LNCaP clone FGC (cell line): ENCODE data around the gene CARS1.

Experiments
- DNase-seq: peaks from one replicate; pipeline ENCODE4 v3.0.0-alpha.2; 2011; ENCODE audit warnings: low read depth
- H3K4me3 ChIP-seq: 2 replicates; pipeline ENCODE4 v1.5.1; 2011; ENCODE audit warnings: mild to moderate bottlenecking, low read depth, low read length, control low read depth
- TF ChIP-seq, protein P1 (sequence below): IDR thresholded peaks from 2 replicates; pipeline ENCODE4 v1.5.1; 2012; ENCODE audit warnings: mild to moderate bottlenecking; ENCODE audit not compliant: control insufficient read depth, insufficient read depth; ENCODE audit errors: extremely low read depth

The CARS1 gene

GRCh38 chr11:2995031-2995561 is 62.1 kb downstream of the CARS1 start:
- no peak for DNase-seq
- TF ChIP-seq, protein P1, sequence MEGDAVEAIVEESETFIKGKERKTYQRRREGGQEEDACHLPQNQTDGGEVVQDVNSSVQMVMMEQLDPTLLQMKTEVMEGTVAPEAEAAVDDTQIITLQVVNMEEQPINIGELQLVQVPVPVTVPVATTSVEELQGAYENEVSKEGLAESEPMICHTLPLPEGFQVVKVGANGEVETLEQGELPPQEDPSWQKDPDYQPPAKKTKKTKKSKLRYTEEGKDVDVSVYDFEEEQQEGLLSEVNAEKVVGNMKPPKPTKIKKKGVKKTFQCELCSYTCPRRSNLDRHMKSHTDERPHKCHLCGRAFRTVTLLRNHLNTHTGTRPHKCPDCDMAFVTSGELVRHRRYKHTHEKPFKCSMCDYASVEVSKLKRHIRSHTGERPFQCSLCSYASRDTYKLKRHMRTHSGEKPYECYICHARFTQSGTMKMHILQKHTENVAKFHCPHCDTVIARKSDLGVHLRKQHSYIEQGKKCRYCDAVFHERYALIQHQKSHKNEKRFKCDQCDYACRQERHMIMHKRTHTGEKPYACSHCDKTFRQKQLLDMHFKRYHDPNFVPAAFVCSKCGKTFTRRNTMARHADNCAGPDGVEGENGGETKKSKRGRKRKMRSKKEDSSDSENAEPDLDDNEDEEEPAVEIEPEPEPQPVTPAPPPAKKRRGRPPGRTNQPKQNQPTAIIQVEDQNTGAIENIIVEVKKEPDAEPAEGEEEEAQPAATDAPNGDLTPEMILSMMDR, result no peak
- H3K4me3 ChIP-seq, result no peak overlapping the region

GRCh38 chr11:2994336-2994730 is 62.9 kb downstream of the CARS1 start:
- no peak overlapping the region for H3K4me3 ChIP-seq
- TF ChIP-seq, protein P1, result no peak
- DNase-seq, result no peak

DNA sequence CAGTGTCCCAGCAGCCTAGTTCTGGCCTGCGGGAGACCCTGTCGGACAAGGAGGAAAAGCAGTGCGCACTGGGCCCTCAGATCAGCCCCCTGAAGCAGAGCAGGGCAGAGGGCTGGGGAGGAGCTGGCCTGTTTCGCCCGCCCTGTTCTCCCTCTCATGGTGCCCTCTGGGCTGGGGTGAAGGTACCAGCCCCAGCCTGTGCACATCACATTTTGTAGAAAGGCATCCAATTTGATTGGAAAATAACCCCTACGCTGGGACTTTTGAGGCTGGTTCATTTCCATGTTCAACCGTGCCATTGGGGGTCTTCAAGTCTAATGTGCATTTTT is 64.3 kb downstream of the CARS1 start:
- no peak for DNase-seq
- peak overlapping the region; percentile 91 for H3K4me3 ChIP-seq
- TF ChIP-seq, protein P1, result no peak

GRCh38 chr11:2992234-2992996 is 64.8 kb downstream of the CARS1 start, which contains the start of gene NAP1L4:
Gene NAP1L4 (minus strand): TSS chr11:2992329. CDS start chr11:2979220, 13,109 bp downstream.
- DNase-seq, result peak; percentile 88
- H3K4me3 ChIP-seq, result peak within 1 kb of the TSS; percentile 91
- TF ChIP-seq, protein P1, result no peak

GRCh38 chr11:2991452-2992233 is 65.6 kb downstream of the CARS1 start:
- no peak for DNase-seq
- peak overlapping the region; percentile 91 for H3K4me3 ChIP-seq
- TF ChIP-seq, protein P1, result no peak

GRCh38 chr11:2990617-2991451 is 66.4 kb downstream of the CARS1 start:
- TF ChIP-seq, protein P1, result no peak
- peak overlapping the region; percentile 91 for H3K4me3 ChIP-seq
- no peak for DNase-seq
